Psoas muscle (tissue), 8 donors: ENCODE results near the gene PLPPR5. TPM values are rescaled to one million over a fixed set of nuclear protein-coding genes. Genes with fewer than 3 reads are reported as not detected.

Source experiments
- ATAC-seq, 4 donors: fragments of 200-7000 bp; cut with Tn5 transposase; one replicate each; pipeline ENCODE4 v1.9.1; 2020; ENCODE audit warnings: moderate library complexity in 3 of 4, mild to moderate bottlenecking in 2 of 4
- DNase-seq, 2 donors: peaks; one replicate each; pipeline ENCODE4 v3.0.0-alpha.2; 2020
- H3K27ac ChIP-seq: fragments of 200-600 bp; one replicate; pipeline ENCODE4 v1.8.0; 2022
- H3K27me3 ChIP-seq, 3 donors: fragments of 200-600 bp in 1 of 3; one replicate each; pipeline versions ENCODE4 v1.6.1 to v1.8.0; 2013 to 2022; ENCODE audit warnings: low read length in 2 of 3, mild to moderate bottlenecking in 2 of 3, moderate library complexity in 1 of 3; ENCODE audit not compliant: insufficient read depth in 3 of 3
- H3K36me3 ChIP-seq, 2 donors: fragments of 200-600 bp in 1 of 2; one replicate each; pipeline versions ENCODE4 v1.6.1 to v1.8.0; 2013 to 2022; ENCODE audit warnings: low read depth in 1 of 2, mild to moderate bottlenecking in 1 of 2, moderate library complexity in 1 of 2; ENCODE audit not compliant: insufficient read depth in 1 of 2
- H3K4me1 ChIP-seq: fragments of 200-600 bp; one replicate; pipeline ENCODE4 v1.8.0; 2022
- H3K4me3 ChIP-seq: fragments of 200-600 bp; one replicate; pipeline ENCODE4 v1.8.0; 2022; ENCODE audit warnings: mild to moderate bottlenecking
- H3K9me3 ChIP-seq: fragments of 200-600 bp; one replicate; pipeline ENCODE4 v1.8.0; 2022
- WGBS, 3 donors: extraction: QIAGEN DNeasy Blood & Tissue Kit; methylation state at CpG; one replicate each; pipeline versions ENCODE4 v1.1.6 to v1.1.7; 2013; 5-methylcytosine and 5-hydroxymethylcytosine counted together
- intact Hi-C, 2 donors: fragments of 100-400 bp; cut with DNase I; formaldehyde crosslinking; loops; one replicate each; pipeline versions ENCODE4 v1.11.0 to v1.14.2; 2022
- polyA plus RNA-seq, 3 donors: library from polyadenylated mRNA; stranded (reverse); fragments of 200-250 nt; gene quantifications; one replicate each; pipeline ENCODE4 v1.2.3, GENCODE V29; 2013
- total RNA-seq, 4 donors: library from RNA; stranded (reverse); fragmentation: NEBNext Ultra II Directional in 2 of 4; extraction: Animal tissue kit (Norgen Biotek cat#: 25700) in 2 of 4; gene quantifications; one replicate each; pipeline versions ENCODE4 v1.2.1 to v1.2.4, GENCODE V29; 2021 to 2023
- TF ChIP-seq, protein P1 (sequence below): fragments of 200-600 bp; IDR thresholded peaks from one replicate; pipeline ENCODE4 v1.8.0; 2022; ENCODE audit warnings: antibody characterized with exemption
- donor health status: healthy with polysubstance abuse.
- donor health status: DM: no; HTN: no; CAD: no; lungs with moderate emphysema.
- donor health status: Bipolar disorder and iron deficiency.
- donor health status: healthy.
- donor health status: DM: yes; HTN: yes; CAD: no.
- donor health status: DM: no; HTN: no; CAD: no.
- donor health status: DM: no; HTN: no; CAD: no.
- donor health status: DM: yes; HTN: yes; CAD: no.

The PLPPR5 gene
- total and polyA plus RNA-seq, 7 donors, result 0.01 TPM; not detected in 6

GRCh38 chr1:99017655-99018054 is 13.0 kb upstream of the PLPPR5 start:
- H3K27ac ChIP-seq, result no peak overlapping the region
- TF ChIP-seq, protein P1, sequence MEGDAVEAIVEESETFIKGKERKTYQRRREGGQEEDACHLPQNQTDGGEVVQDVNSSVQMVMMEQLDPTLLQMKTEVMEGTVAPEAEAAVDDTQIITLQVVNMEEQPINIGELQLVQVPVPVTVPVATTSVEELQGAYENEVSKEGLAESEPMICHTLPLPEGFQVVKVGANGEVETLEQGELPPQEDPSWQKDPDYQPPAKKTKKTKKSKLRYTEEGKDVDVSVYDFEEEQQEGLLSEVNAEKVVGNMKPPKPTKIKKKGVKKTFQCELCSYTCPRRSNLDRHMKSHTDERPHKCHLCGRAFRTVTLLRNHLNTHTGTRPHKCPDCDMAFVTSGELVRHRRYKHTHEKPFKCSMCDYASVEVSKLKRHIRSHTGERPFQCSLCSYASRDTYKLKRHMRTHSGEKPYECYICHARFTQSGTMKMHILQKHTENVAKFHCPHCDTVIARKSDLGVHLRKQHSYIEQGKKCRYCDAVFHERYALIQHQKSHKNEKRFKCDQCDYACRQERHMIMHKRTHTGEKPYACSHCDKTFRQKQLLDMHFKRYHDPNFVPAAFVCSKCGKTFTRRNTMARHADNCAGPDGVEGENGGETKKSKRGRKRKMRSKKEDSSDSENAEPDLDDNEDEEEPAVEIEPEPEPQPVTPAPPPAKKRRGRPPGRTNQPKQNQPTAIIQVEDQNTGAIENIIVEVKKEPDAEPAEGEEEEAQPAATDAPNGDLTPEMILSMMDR, result no peak
- DNase-seq (no peak), ATAC-seq (no peak)
- no peaks in the 10 kb centered on the region for H3K27me3 ChIP-seq
- H3K4me1 ChIP-seq, result no peaks in the 10 kb centered on the region
- WGBS, 3 donors, result 63 to 75% (median 72%) methylated on average over 2 of the region's 2 CpGs
- H3K36me3 ChIP-seq, result no peaks in the 10 kb centered on the region
- H3K9me3 ChIP-seq, result no peaks in the 10 kb centered on the region
- H3K4me3 ChIP-seq, result no peak overlapping the region
- intact Hi-C loops, result no loop called here

DNA sequence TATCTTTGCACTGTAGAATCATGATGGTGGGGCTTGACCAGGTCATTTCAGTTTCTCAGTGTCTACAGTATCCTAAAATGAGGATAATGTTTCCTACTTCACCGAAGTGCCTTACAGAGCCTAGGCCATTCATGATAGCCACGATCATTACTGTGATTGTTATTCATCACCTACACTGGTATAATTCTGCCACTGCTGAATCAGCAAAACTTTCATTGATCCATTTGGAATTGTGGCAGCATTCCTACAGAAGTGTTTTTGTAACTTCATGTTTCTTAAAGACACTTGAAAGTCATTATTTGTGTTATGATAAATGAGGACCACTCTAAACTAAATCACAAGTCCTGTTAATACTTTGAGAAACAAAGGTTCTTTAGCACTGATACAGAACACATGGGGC is 6.0 kb upstream of the PLPPR5 start:
- no peak for DNase-seq
- 41 to 65% (median 65%) methylated on average over 2 of the region's 2 CpGs for WGBS, 3 donors
- Histone ChIP-seq H3K4me1 (no peaks in the 10 kb centered on the region), H3K27me3 (peaks cover 2 to 10% (median 4%) of the 10 kb centered on the region in 3 donors), H3K27ac (no peak overlapping the region), H3K9me3 (no peaks in the 10 kb centered on the region), H3K36me3 (no peaks in the 10 kb centered on the region), H3K4me3 (no peak overlapping the region)
- intact Hi-C loops, result no loop called here
- TF ChIP-seq, protein P1, result no peak
- no peak for ATAC-seq

GRCh38 chr1:99007366-99007765 is 2.7 kb upstream of the PLPPR5 start:
- no peaks in the 10 kb centered on the region for H3K36me3 ChIP-seq
- DNase-seq, result no peak
- H3K4me3 ChIP-seq, result no peak overlapping the region
- intact Hi-C loops, result no loop called here
- H3K27ac ChIP-seq, result no peak overlapping the region
- H3K9me3 ChIP-seq, result no peaks in the 10 kb centered on the region
- no peak for ATAC-seq
- TF ChIP-seq, protein P1, result no peak
- 59 to 80% (median 69%) methylated on average over 3 of the region's 3 CpGs for WGBS, 3 donors
- H3K4me1 ChIP-seq, result no peaks in the 10 kb centered on the region
- H3K27me3 ChIP-seq, result peaks cover 6 to 43% (median 15%) of the 10 kb centered on the region in 3 donors

DNA sequence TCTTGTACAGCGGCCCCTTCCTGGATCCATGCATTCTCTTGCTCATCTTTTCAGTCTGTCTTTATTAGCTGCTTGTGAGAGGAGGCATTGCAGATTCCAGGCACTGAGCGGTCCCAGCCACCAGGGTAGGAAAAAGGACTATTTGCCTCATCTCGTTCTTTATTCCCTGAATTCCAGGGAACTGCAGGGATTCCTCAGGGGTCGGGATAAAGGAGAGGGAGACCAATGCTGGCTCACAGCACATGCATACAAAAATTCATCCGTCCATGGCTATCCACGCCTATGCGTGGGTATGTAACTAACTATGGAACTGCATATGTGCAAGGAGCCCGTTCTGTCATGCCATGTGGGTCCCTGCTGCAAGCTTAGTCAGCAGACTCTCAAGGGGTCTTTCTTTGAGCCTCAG is 879 bp upstream of the PLPPR5 start:
- Histone ChIP-seq H3K9me3 (no peaks in the 10 kb centered on the region), H3K27me3 (peaks cover 6 to 48% (median 13%) of the 10 kb centered on the region in 3 donors), H3K36me3 (no peaks in the 10 kb centered on the region), H3K27ac (no peak overlapping the region), H3K4me3 (no peak overlapping the region), H3K4me1 (no peaks in the 10 kb centered on the region)
- TF ChIP-seq, protein P1, result no peak
- ATAC-seq, result no peak
- no peak for DNase-seq
- intact Hi-C loops, result no loop called here
- WGBS, 3 donors, result 16 to 20% (median 18%) methylated on average over 8 of the region's 8 CpGs

DNA sequence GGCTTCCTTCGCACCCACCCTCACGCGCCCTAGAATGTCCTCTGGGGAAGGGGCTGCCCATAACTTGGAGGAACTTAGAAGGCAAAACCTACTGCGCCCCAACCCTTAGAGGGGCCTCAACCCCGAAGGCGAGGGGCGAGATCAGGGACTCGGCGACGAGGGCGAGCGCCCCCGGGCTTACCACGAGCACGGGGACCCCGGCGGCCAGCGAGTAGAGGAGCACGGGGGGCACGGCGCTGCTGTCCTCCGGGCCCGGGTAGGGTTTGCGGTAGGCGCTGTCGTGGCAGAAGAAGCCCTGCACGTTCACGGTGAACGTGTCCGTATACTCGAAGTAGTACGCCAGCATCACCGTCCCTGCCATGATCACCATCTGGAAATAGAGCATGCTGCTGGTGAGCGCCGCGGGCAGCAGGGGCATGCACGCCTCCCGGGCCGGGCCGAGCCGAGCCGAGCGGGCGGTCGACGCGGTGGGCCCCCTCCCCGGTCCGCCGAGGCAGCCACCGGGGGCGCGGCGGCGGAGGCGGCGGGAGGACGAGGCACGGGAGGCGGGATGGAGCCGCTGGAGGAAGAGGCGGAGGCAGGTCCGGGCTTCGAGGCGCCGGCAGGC is 304 bp downstream of the PLPPR5 start:
- Histone ChIP-seq H3K27ac (no peak overlapping the region), H3K27me3 (peaks cover 6 to 51% (median 13%) of the 10 kb centered on the region in 3 donors), H3K4me3 (peak overlapping the region; percentile 52), H3K9me3 (no peaks in the 10 kb centered on the region), H3K4me1 (no peaks in the 10 kb centered on the region), H3K36me3 (no peaks in the 10 kb centered on the region)
- peak; percentile 9 to 46 for DNase-seq
- WGBS, 3 donors, result 1% methylated on average over 47 to 66 of the region's 66 CpGs
- TF ChIP-seq, protein P1, result no peak
- no peak for ATAC-seq
- intact Hi-C loops, result no loop called here
